Nephron progenitor cell (in vitro differentiated cells): Measurements from ENCODE around the gene ARHGAP32.

Experiments used
- DNase-seq: peaks from one replicate; pipeline ENCODE4 v3.0.0; 2021
- H3K27ac Mint-ChIP-seq: 2 replicates; pipeline ENCODE4 v1.8.0; 2021; ENCODE audit warnings: mild to moderate bottlenecking, moderate library complexity, mixed read lengths
- H3K27me3 Mint-ChIP-seq: 2 replicates; pipeline ENCODE4 v1.8.0; 2021; ENCODE audit warnings: mild to moderate bottlenecking, low read depth, mixed read lengths; ENCODE audit not compliant: poor library complexity
- H3K36me3 Mint-ChIP-seq: 2 replicates; pipeline ENCODE4 v1.8.0; 2021; ENCODE audit warnings: low read depth, mixed read lengths
- H3K4me1 Mint-ChIP-seq: 2 replicates; pipeline ENCODE4 v1.8.0; 2021; ENCODE audit warnings: mixed read lengths
- H3K4me3 Mint-ChIP-seq: 2 replicates; pipeline ENCODE4 v1.8.0; 2021; ENCODE audit warnings: mild to moderate bottlenecking, moderate library complexity, mixed read lengths
- H3K9me3 Mint-ChIP-seq: 2 replicates; pipeline ENCODE4 v1.8.0; 2021; ENCODE audit warnings: mild to moderate bottlenecking, moderate library complexity, mixed read lengths
- CTCF ChIP-seq: fragments of 200-600 bp; sonication (generic); IDR thresholded peaks from 2 replicates; pipeline ENCODE4 v1.5.0; 2021; ENCODE audit warnings: antibody characterized with exemption

Gene ARHGAP32

GRCh38 chr11:128927683-128928336 is 264.3 kb downstream of the ARHGAP32 start:
- Mint-ChIP-seq H3K4me1 (peaks cover 85% of the 10 kb centered on the region), H3K27me3 (peaks cover 54% of the 10 kb centered on the region)
- no peak for TF ChIP-seq CTCF

GRCh38 chr11:128927108-128927461 is 265.0 kb downstream of the ARHGAP32 start:
- Mint-ChIP-seq H3K4me3 (no peak overlapping the region), H3K9me3 (peaks cover 7% of the 10 kb centered on the region), H3K4me1 (peaks cover 83% of the 10 kb centered on the region), H3K36me3 (no peaks in the 10 kb centered on the region), H3K27ac (no peak overlapping the region), H3K27me3 (peaks cover 52% of the 10 kb centered on the region)
- DNase-seq = no peak
- TF ChIP-seq CTCF = no peak

More at GRCh38 chr11:128927683-128928336, 264.3 kb downstream of the ARHGAP32 start:
- no peak for DNase-seq
- H3K27ac Mint-ChIP-seq = no peak overlapping the region
- H3K4me3 Mint-ChIP-seq = no peak overlapping the region
- peaks cover 4% of the 10 kb centered on the region for H3K9me3 Mint-ChIP-seq
- H3K36me3 Mint-ChIP-seq = no peaks in the 10 kb centered on the region

- H3K27ac Mint-ChIP-seq = no peak overlapping the region
- peaks cover 78% of the 10 kb centered on the region for H3K4me1 Mint-ChIP-seq
- DNase-seq = no peak
- H3K36me3 Mint-ChIP-seq = no peaks in the 10 kb centered on the region
- H3K27me3 Mint-ChIP-seq = peaks cover 47% of the 10 kb centered on the region
- H3K9me3 Mint-ChIP-seq = peaks cover 10% of the 10 kb centered on the region
- no peak for TF ChIP-seq CTCF
- H3K4me3 Mint-ChIP-seq = no peak overlapping the region
Measured at GRCh38 chr11:128926437-128927107, 265.6 kb downstream of the ARHGAP32 start.

GRCh38 chr11:128926000-128926399 is 266.1 kb downstream of the ARHGAP32 start:
- TF ChIP-seq CTCF = no peak
- peaks cover 45% of the 10 kb centered on the region for H3K27me3 Mint-ChIP-seq
- H3K4me3 Mint-ChIP-seq = no peak overlapping the region
- no peak for DNase-seq
- peaks cover 10% of the 10 kb centered on the region for H3K9me3 Mint-ChIP-seq
- peaks cover 77% of the 10 kb centered on the region for H3K4me1 Mint-ChIP-seq
- no peak overlapping the region for H3K27ac Mint-ChIP-seq
- no peaks in the 10 kb centered on the region for H3K36me3 Mint-ChIP-seq

- H3K9me3 Mint-ChIP-seq = peaks cover 10% of the 10 kb centered on the region
- H3K27me3 Mint-ChIP-seq = peaks cover 42% of the 10 kb centered on the region
- H3K27ac Mint-ChIP-seq = peak overlapping the region; percentile 95
- no peak for DNase-seq
- H3K36me3 Mint-ChIP-seq = no peaks in the 10 kb centered on the region
- no peak overlapping the region for H3K4me3 Mint-ChIP-seq
- H3K4me1 Mint-ChIP-seq = peaks cover 82% of the 10 kb centered on the region
- TF ChIP-seq CTCF = no peak
Measured at GRCh38 chr11:128925250-128925600, 266.9 kb downstream of the ARHGAP32 start.
